MM.1S (cell line): ENCODE measurements around the gene ATP6V1B1.

Experiments used
- DNase-seq: peaks from one replicate; pipeline ENCODE4 v3.0.0-alpha.2; 2015
- H2AFZ ChIP-seq: fragments of 300-600 bp; sonication (generic); 2 replicates; pipeline ENCODE4 v1.6.0; 2016; ENCODE audit warnings: antibody characterized with exemption, low read length
- H3F3A ChIP-seq: fragments of 300-600 bp; sonication (generic); 2 replicates; pipeline ENCODE4 v1.6.1; 2016; ENCODE audit warnings: mild to moderate bottlenecking, antibody characterized with exemption, low read length, moderate library complexity, mixed read lengths; ENCODE audit not compliant: insufficient read depth
- H3K27ac ChIP-seq: fragments of 300-600 bp; sonication (generic); 2 replicates; pipeline ENCODE4 v1.5.1; 2016; ENCODE audit warnings: mild to moderate bottlenecking, low read length
- H3K27me3 ChIP-seq: fragments of 300-600 bp; sonication (generic); replicated peaks from 2 replicates; pipeline ENCODE4 v1.6.0; 2016; ENCODE audit warnings: low read length; ENCODE audit not compliant: insufficient read depth
- H3K36me3 ChIP-seq: fragments of 300-600 bp; sonication (generic); replicated peaks from 2 replicates; pipeline ENCODE4 v1.6.1; 2016; ENCODE audit warnings: mild to moderate bottlenecking, low read length, mixed read lengths; ENCODE audit not compliant: insufficient read depth
- H3K4me1 ChIP-seq: fragments of 300-600 bp; sonication (generic); 2 replicates; pipeline ENCODE4 v1.6.1; 2016; ENCODE audit warnings: low read length, mixed read lengths
- H3K4me2 ChIP-seq: fragments of 300-600 bp; sonication (generic); 2 replicates; pipeline ENCODE4 v1.6.0; 2016; ENCODE audit warnings: low read depth, low read length
- H3K4me3 ChIP-seq: fragments of 300-600 bp; sonication (generic); 2 replicates; pipeline ENCODE4 v1.5.1; 2016; ENCODE audit warnings: low read length, mixed read lengths
- H3K79me2 ChIP-seq: fragments of 300-600 bp; sonication (generic); 2 replicates; pipeline ENCODE4 v1.6.1; 2016; ENCODE audit warnings: mixed run types, low read length, mixed read lengths
- H3K9ac ChIP-seq: fragments of 300-600 bp; sonication (generic); 2 replicates; pipeline ENCODE4 v1.6.1; 2016; ENCODE audit warnings: low read length, mixed read lengths
- H3K9me2 ChIP-seq: fragments of 300-600 bp; sonication (generic); replicated peaks from 2 replicates; pipeline ENCODE4 v1.6.1; 2016; ENCODE audit warnings: mild to moderate bottlenecking, low read length, mixed read lengths; ENCODE audit not compliant: insufficient read depth
- H3K9me3 ChIP-seq: fragments of 300-600 bp; sonication (generic); replicated peaks from 2 replicates; pipeline ENCODE4 v1.6.1; 2016; ENCODE audit warnings: mild to moderate bottlenecking, low read length, mixed read lengths; ENCODE audit not compliant: insufficient read depth
- H4K20me1 ChIP-seq: fragments of 300-600 bp; sonication (generic); 2 replicates; pipeline ENCODE4 v1.6.1; 2016; ENCODE audit warnings: mild to moderate bottlenecking, low read length, moderate library complexity, mixed read lengths; ENCODE audit not compliant: insufficient read depth
- CTCF ChIP-seq: fragments of 300-600 bp; sonication (generic); IDR thresholded peaks from 2 replicates; pipeline ENCODE4 v1.5.1; 2016; ENCODE audit warnings: antibody characterized with exemption, low read length, mixed read lengths
- EZH2 ChIP-seq: fragments of 300-600 bp; sonication (generic); optimal IDR thresholded peaks from 2 replicates; pipeline ENCODE3; 2017; ENCODE audit warnings: low read depth, mild to moderate bottlenecking, antibody characterized with exemption, low read length, mixed read lengths
- EZH2phosphoT487 ChIP-seq: fragments of 300-600 bp; sonication (generic); IDR thresholded peaks from 2 replicates; pipeline ENCODE4 v1.6.1; 2018; ENCODE audit warnings: antibody characterized with exemption, low read length

The ATP6V1B1 gene

GRCh38 chr2:70904371-70905216 is 31.1 kb upstream of the ATP6V1B1 start:
- H3K36me3 ChIP-seq, result no peaks in the 10 kb centered on the region
- no peak for DNase-seq
- H2AFZ ChIP-seq, result no peak overlapping the region
- H4K20me1 ChIP-seq, result no peaks in the 10 kb centered on the region
- H3K4me2 ChIP-seq, result no peak overlapping the region
- H3K9ac ChIP-seq, result no peak overlapping the region
- H3K9me2 ChIP-seq, result no peaks in the 10 kb centered on the region
- no peaks in the 10 kb centered on the region for H3F3A ChIP-seq
- H3K4me1 ChIP-seq, result no peaks in the 10 kb centered on the region
- H3K4me3 ChIP-seq, result no peak overlapping the region
- peaks cover 39% of the 10 kb centered on the region for H3K27me3 ChIP-seq
- H3K27ac ChIP-seq, result no peak overlapping the region
- TF ChIP-seq EZH2phosphoT487, result no peak
- no peak for TF ChIP-seq CTCF
- TF ChIP-seq EZH2, result no peak
- no peaks in the 10 kb centered on the region for H3K9me3 ChIP-seq
- no peaks in the 10 kb centered on the region for H3K79me2 ChIP-seq

DNA sequence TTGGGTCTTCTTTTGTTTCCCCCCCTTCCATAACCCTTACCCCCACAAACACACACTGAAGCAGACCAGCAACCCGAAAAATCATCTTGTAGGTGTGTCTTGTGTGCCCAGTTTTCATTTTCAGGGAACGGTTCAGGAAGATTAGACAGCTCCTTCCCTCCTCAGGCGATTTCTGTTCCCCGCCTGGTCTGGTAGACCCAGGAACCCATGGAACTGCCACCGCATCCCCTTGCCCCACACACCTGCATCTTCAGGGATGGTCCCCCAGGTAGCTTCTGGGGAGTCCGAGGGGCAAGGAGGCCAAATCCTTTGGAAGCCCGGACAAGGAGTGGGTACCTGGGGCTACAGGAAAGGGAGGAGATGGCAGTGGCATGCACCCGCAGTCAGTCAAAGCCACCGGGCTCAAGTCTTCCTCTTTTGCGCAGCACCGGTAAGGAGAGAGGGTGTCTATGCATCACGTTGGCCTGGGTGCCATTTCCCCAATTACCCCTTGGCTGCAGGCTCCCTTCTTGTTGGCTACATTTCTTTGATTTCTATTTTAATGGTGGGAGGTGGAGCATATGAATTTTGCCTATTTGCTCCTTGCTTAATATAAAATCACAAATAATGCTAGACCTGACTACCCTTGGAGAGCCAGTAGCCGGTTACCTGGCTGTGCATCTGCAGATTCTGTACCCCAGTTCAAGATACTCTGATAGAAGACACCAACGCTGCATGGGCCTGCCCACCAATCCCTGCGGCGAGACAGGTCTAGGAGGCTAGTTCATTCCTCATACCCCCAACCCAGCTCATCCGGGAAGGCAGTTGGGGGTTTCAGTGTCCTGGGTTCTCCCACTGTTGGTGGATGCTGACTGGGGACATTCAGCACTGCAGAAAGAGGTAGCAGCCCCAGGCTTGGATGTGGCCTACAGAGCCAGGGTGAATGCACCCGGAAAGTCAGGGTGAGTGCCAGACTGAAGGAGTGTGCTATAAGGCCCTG is 30.0 kb upstream of the ATP6V1B1 start:
- Histone ChIP-seq H3K4me1 (no peaks in the 10 kb centered on the region), H3K9me2 (no peaks in the 10 kb centered on the region), H2AFZ (no peak overlapping the region), H3K36me3 (no peaks in the 10 kb centered on the region), H3F3A (no peaks in the 10 kb centered on the region), H3K9me3 (no peaks in the 10 kb centered on the region), H3K79me2 (no peaks in the 10 kb centered on the region), H4K20me1 (no peaks in the 10 kb centered on the region), H3K27ac (no peak overlapping the region), H3K4me3 (no peak overlapping the region), H3K4me2 (no peak overlapping the region), H3K27me3 (peaks cover 35% of the 10 kb centered on the region), H3K9ac (no peak overlapping the region)
- no peak for DNase-seq
- TF ChIP-seq EZH2 (no peak), EZH2phosphoT487 (no peak), CTCF (no peak)

- no peaks in the 10 kb centered on the region for H3K36me3 ChIP-seq
- no peak overlapping the region for H3K4me3 ChIP-seq
- H3K27ac ChIP-seq, result no peak overlapping the region
- H3K27me3 ChIP-seq, result peaks cover 27% of the 10 kb centered on the region
- no peaks in the 10 kb centered on the region for H3K79me2 ChIP-seq
- H3K9ac ChIP-seq, result no peak overlapping the region
- H3K4me2 ChIP-seq, result no peak overlapping the region
- no peak for TF ChIP-seq CTCF
- no peak for TF ChIP-seq EZH2
- no peak for TF ChIP-seq EZH2phosphoT487
- DNase-seq, result no peak
- H3K9me2 ChIP-seq, result no peaks in the 10 kb centered on the region
- no peak overlapping the region for H2AFZ ChIP-seq
- no peaks in the 10 kb centered on the region for H3F3A ChIP-seq
- H3K9me3 ChIP-seq, result no peaks in the 10 kb centered on the region
- H3K4me1 ChIP-seq, result no peaks in the 10 kb centered on the region
- no peaks in the 10 kb centered on the region for H4K20me1 ChIP-seq
Observed at GRCh38 chr2:70906439-70907005, 29.2 kb upstream of the ATP6V1B1 start.
